ENCODE results near the gene CABLES2. TPM values are rescaled to one million over a fixed set of nuclear protein-coding genes. Genes with fewer than 3 reads are reported as not detected.
"Not testable (repeated sequence)": the region's sequence is repeated elsewhere in the genome, so short reads cannot be mapped to it uniquely, and the experiment has no call there.

CABLES2 gene
- total RNA-seq, 2 experiments from 2014 or later, result 14.8 to 22.5 TPM

GRCh38 chr20:62376112-62377063, 30.7 kb downstream of the CABLES2 start:
- no peaks in the 10 kb centered on the region for H3K9me2 ChIP-seq (ENCODE audit: insufficient read depth, low read length)
- CTCF ChIA-PET (ENCODE audit: unreplicated experiment), result no interaction called here
- POLR2A ChIA-PET, result no interaction called here
- H3K9me3 ChIP-seq (ENCODE audit: low read length), result no peaks in the 10 kb centered on the region
- no peak overlapping the region for H2AFZ ChIP-seq (ENCODE audit: low read length)
- no peaks in the 10 kb centered on the region for H3K4me1 ChIP-seq (ENCODE audit: insufficient read depth, low read length, poor library complexity, severe bottlenecking)
- no peak overlapping the region for H3K27ac ChIP-seq (ENCODE audit: low read depth, low read length, poor library complexity, severe bottlenecking)
- H3K36me3 ChIP-seq (ENCODE audit: insufficient read depth, low read length), result peaks cover 3% of the 10 kb centered on the region; the same call in 1 of the 2 replicates
- no peaks in the 10 kb centered on the region for H4K20me1 ChIP-seq (ENCODE audit: insufficient read depth, low read length)
- TF ChIP-seq, protein P1, sequence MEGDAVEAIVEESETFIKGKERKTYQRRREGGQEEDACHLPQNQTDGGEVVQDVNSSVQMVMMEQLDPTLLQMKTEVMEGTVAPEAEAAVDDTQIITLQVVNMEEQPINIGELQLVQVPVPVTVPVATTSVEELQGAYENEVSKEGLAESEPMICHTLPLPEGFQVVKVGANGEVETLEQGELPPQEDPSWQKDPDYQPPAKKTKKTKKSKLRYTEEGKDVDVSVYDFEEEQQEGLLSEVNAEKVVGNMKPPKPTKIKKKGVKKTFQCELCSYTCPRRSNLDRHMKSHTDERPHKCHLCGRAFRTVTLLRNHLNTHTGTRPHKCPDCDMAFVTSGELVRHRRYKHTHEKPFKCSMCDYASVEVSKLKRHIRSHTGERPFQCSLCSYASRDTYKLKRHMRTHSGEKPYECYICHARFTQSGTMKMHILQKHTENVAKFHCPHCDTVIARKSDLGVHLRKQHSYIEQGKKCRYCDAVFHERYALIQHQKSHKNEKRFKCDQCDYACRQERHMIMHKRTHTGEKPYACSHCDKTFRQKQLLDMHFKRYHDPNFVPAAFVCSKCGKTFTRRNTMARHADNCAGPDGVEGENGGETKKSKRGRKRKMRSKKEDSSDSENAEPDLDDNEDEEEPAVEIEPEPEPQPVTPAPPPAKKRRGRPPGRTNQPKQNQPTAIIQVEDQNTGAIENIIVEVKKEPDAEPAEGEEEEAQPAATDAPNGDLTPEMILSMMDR (conservative IDR thresholded peaks at IDR 0.05; ENCODE audit: low read length), result no peak
- no peak for TF ChIP-seq EZH2phosphoT487 (IDR thresholded peaks at IDR 0.05; ENCODE audit: borderline replicate concordance, low read depth, low read length)
- no peak for DNase-seq (ENCODE audit: low spot score)
- H3K79me2 ChIP-seq (ENCODE audit: insufficient read depth, low read depth, low read length), result no peaks in the 10 kb centered on the region
- H3K4me3 ChIP-seq (ENCODE audit: low read depth, low read length, poor library complexity, severe bottlenecking), result no peak overlapping the region
- no TSS peak for BruUV-seq (replicated peaks)
- H3K4me2 ChIP-seq (ENCODE audit: low read length), result no peak overlapping the region
- intact Hi-C loops (cut with micrococcal nuclease; ENCODE audit: unreplicated experiment), result no loop called here

DNA sequence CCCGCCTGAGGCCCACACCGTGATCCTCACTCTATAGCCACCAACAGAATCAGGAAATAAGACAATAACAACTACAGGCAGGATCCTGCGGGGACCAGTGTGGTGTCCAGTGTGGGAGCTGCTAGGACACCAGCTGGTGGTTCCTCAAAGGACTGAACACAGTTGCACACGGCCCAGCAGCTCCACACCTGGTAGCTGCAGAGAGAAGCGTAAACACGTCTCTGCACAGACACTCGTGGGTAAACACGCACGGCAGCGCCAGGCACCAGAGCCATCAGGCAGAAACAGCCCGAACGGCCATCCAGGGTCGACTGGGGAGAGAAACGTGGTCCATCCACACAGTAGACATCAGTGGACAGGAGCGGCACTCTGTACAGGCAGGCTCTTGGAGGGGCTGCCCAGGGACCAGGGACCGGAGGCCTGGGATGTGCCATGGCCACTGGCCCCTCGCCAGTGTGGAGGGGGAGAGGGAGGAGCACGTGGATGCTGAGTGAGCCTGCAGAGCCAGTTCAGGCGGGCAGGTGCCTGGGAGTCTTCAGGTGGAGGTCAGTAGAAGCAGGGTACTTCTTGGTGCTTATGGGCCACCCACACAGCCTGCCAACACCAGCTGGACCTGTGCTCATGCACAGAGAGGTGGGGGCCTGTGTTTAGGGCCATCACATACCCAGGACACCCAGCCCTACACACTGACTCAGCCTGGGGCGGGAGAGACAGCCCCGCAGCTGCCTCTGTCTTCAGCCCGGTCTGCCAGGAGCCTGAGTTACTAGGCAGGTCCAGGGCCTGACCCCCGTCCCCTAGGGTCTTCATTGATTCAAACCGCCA, 32.5 kb downstream of the CABLES2 start:
- H3K4me2 ChIP-seq (ENCODE audit: low read length), result no peak overlapping the region
- H3K79me2 ChIP-seq (ENCODE audit: insufficient read depth, low read depth, low read length), result no peaks in the 10 kb centered on the region
- POLR2A ChIA-PET, result interaction anchor here (0.6 kb wide), 1 partner anchor 9 kb away, joined by 3 read pairs; no protein-coding TSS in a partner anchor
- CTCF ChIA-PET (ENCODE audit: unreplicated experiment), result no interaction called here
- no peaks in the 10 kb centered on the region for H4K20me1 ChIP-seq (ENCODE audit: insufficient read depth, low read length)
- H3K9me2 ChIP-seq (ENCODE audit: insufficient read depth, low read length), result no peaks in the 10 kb centered on the region
- H3K4me1 ChIP-seq (ENCODE audit: insufficient read depth, low read length, poor library complexity, severe bottlenecking), result no peaks in the 10 kb centered on the region
- H2AFZ ChIP-seq (ENCODE audit: low read length), result no peak overlapping the region
- DNase-seq (ENCODE audit: low spot score), result no peak
- no peak for TF ChIP-seq EZH2phosphoT487 (IDR thresholded peaks at IDR 0.05; ENCODE audit: borderline replicate concordance, low read depth, low read length)
- TF ChIP-seq, protein P1 (conservative IDR thresholded peaks at IDR 0.05; ENCODE audit: low read length), result no peak
- H3K4me3 ChIP-seq (ENCODE audit: low read depth, low read length, poor library complexity, severe bottlenecking), result no peak overlapping the region
- no TSS peak for BruUV-seq (replicated peaks)
- intact Hi-C loops (cut with micrococcal nuclease; ENCODE audit: unreplicated experiment), result no loop called here
- H3K36me3 ChIP-seq (ENCODE audit: insufficient read depth, low read length), result no peaks in the 10 kb centered on the region
- H3K9me3 ChIP-seq (ENCODE audit: low read length), result no peaks in the 10 kb centered on the region
- H3K27ac ChIP-seq (ENCODE audit: low read depth, low read length, poor library complexity, severe bottlenecking), result no peak overlapping the region

- DNase-seq (ENCODE audit: low spot score); H3K9me3 ChIP-seq (ENCODE audit: low read length); H3K4me3 ChIP-seq (ENCODE audit: low read depth, low read length, poor library complexity, severe bottlenecking); H3K27ac ChIP-seq (ENCODE audit: low read depth, low read length, poor library complexity, severe bottlenecking); H3K4me2 ChIP-seq (ENCODE audit: low read length); POLR2A ChIA-PET; H3K4me1 ChIP-seq (ENCODE audit: insufficient read depth, low read length, poor library complexity, severe bottlenecking); CTCF ChIA-PET (ENCODE audit: unreplicated experiment); intact Hi-C loops (cut with micrococcal nuclease; ENCODE audit: unreplicated experiment); H4K20me1 ChIP-seq (ENCODE audit: insufficient read depth, low read length); H3K36me3 ChIP-seq (ENCODE audit: insufficient read depth, low read length); H3K9me2 ChIP-seq (ENCODE audit: insufficient read depth, low read length); H3K79me2 ChIP-seq (ENCODE audit: insufficient read depth, low read depth, low read length); H2AFZ ChIP-seq (ENCODE audit: low read length); BruUV-seq (replicated peaks): not testable (repeated sequence)
Observed at GRCh38 chr20:62373631-62374179, 33.4 kb downstream of the CABLES2 start.

All from OCI-LY7 (cell line).